Measurements from ENCODE around the gene SGF29. TPM values are rescaled to one million over a fixed set of nuclear protein-coding genes. Genes with fewer than 3 reads are reported as not detected.

The SGF29 gene
- total and polyA plus RNA-seq, 4 donors: 17.8 to 46.6 (median 24.4) TPM

GRCh38 chr16:28569968-28570752, 16.4 kb downstream of the SGF29 start:
- Histone ChIP-seq H3K27me3 (ENCODE audit: control insufficient read depth in 3 of 3, insufficient read depth in 3 of 3, low read length in 2 of 3) (no peaks in the 10 kb centered on the region), H3K9ac (ENCODE audit: insufficient read depth in 1 of 2, low read length in 2 of 2) (no peak overlapping the region), H3K4me3 (no peak overlapping the region), H3K27ac (ENCODE audit: low read depth in 1 of 2, low read length in 1 of 2) (no peak overlapping the region), H3K36me3 (ENCODE audit: control insufficient read depth in 4 of 4, insufficient read depth in 4 of 4, low read length in 4 of 4) (peaks cover 0 to 5% (median 2%) of the 10 kb centered on the region in 4 donors), H3K4me1 (ENCODE audit: control insufficient read depth in 5 of 5, insufficient read depth in 5 of 5, low read length in 5 of 5) (peaks cover 6 to 22% (median 14%) of the 10 kb centered on the region in 5 donors), H3K9me3 (ENCODE audit: control insufficient read depth in 4 of 4, insufficient read depth in 3 of 4, low read length in 3 of 4) (peaks cover 0 to 5% (median 2%) of the 10 kb centered on the region in 4 donors)
- TF ChIP-seq, protein P1, sequence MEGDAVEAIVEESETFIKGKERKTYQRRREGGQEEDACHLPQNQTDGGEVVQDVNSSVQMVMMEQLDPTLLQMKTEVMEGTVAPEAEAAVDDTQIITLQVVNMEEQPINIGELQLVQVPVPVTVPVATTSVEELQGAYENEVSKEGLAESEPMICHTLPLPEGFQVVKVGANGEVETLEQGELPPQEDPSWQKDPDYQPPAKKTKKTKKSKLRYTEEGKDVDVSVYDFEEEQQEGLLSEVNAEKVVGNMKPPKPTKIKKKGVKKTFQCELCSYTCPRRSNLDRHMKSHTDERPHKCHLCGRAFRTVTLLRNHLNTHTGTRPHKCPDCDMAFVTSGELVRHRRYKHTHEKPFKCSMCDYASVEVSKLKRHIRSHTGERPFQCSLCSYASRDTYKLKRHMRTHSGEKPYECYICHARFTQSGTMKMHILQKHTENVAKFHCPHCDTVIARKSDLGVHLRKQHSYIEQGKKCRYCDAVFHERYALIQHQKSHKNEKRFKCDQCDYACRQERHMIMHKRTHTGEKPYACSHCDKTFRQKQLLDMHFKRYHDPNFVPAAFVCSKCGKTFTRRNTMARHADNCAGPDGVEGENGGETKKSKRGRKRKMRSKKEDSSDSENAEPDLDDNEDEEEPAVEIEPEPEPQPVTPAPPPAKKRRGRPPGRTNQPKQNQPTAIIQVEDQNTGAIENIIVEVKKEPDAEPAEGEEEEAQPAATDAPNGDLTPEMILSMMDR (IDR thresholded peaks at IDR 0.05; ENCODE audit: control extremely low read depth, extremely low read depth): no peak
- ATAC-seq (ENCODE audit: insufficient read depth, low FRiP score) (no peak), DNase-seq (no peak)
- 97 to 100% methylated on average over 4 of the region's 4 CpGs for WGBS, 2 donors

GRCh38 chr16:28572696-28573510, 19.2 kb downstream of the SGF29 start:
- H3K9me3 ChIP-seq (ENCODE audit: control insufficient read depth in 4 of 4, insufficient read depth in 3 of 4, low read length in 3 of 4): peaks cover 0 to 1% (median 0%) of the 10 kb centered on the region in 4 donors
- no peaks in the 10 kb centered on the region for H3K27me3 ChIP-seq (ENCODE audit: control insufficient read depth in 3 of 3, insufficient read depth in 3 of 3, low read length in 2 of 3)
- peaks cover 6 to 22% (median 14%) of the 10 kb centered on the region in 5 donors for H3K4me1 ChIP-seq (ENCODE audit: control insufficient read depth in 5 of 5, insufficient read depth in 5 of 5, low read length in 5 of 5)
- no peaks in the 10 kb centered on the region for H3K36me3 ChIP-seq (ENCODE audit: control insufficient read depth in 4 of 4, insufficient read depth in 4 of 4, low read length in 4 of 4)
- DNase-seq (peak; percentile 82 to 87 (median 83)), ATAC-seq (ENCODE audit: insufficient read depth, low FRiP score) (no peak)
- peak overlapping the region in 1 of 2 donors; percentile 53 for H3K9ac ChIP-seq (ENCODE audit: insufficient read depth in 1 of 2, low read length in 2 of 2)
- WGBS, 2 donors: 57 to 59% methylated on average over 15 of the region's 15 CpGs
- no peak overlapping the region for H3K4me3 ChIP-seq
- TF ChIP-seq, protein P1 (IDR thresholded peaks at IDR 0.05; ENCODE audit: control extremely low read depth, extremely low read depth): no peak
- peak overlapping the region in 1 of 2 donors; percentile 37 for H3K27ac ChIP-seq (ENCODE audit: low read depth in 1 of 2, low read length in 1 of 2)

GRCh38 chr16:28573738-28574718, 20.3 kb downstream of the SGF29 start:
- peak; percentile 17 for ATAC-seq (ENCODE audit: insufficient read depth, low FRiP score)
- Histone ChIP-seq H3K4me1 (ENCODE audit: control insufficient read depth in 5 of 5, insufficient read depth in 5 of 5, low read length in 5 of 5) (peaks cover 6 to 22% (median 14%) of the 10 kb centered on the region in 5 donors), H3K36me3 (ENCODE audit: control insufficient read depth in 4 of 4, insufficient read depth in 4 of 4, low read length in 4 of 4) (no peaks in the 10 kb centered on the region), H3K27ac (ENCODE audit: low read depth in 1 of 2, low read length in 1 of 2) (peak overlapping the region in 1 of 2 donors; percentile 76), H3K9ac (ENCODE audit: insufficient read depth in 1 of 2, low read length in 2 of 2) (no peak overlapping the region), H3K4me3 (no peak overlapping the region), H3K9me3 (ENCODE audit: control insufficient read depth in 4 of 4, insufficient read depth in 3 of 4, low read length in 3 of 4) (peaks cover 0 to 1% (median 0%) of the 10 kb centered on the region in 4 donors), H3K27me3 (ENCODE audit: control insufficient read depth in 3 of 3, insufficient read depth in 3 of 3, low read length in 2 of 3) (no peaks in the 10 kb centered on the region)
- WGBS, 2 donors: 60 to 64% methylated on average over 17 of the region's 17 CpGs
- DNase-seq: no peak
- TF ChIP-seq, protein P1 (IDR thresholded peaks at IDR 0.05; ENCODE audit: control extremely low read depth, extremely low read depth): no peak
